Neural crest cell (in vitro differentiated cells): ENCODE measurements around the gene RASAL3. TPM values are rescaled to one million over a fixed set of nuclear protein-coding genes. Genes with fewer than 3 reads are reported as not detected.
"Not testable (repeated sequence)": the region's sequence is repeated elsewhere in the genome, so short reads cannot be mapped to it uniquely, and the experiment has no call there.

Source experiments
- DNase-seq: peaks from one replicate; pipeline ENCODE4 v3.0.0; 2021; ENCODE audit warnings: low read depth, mixed read lengths, low spot score
- H3K27ac Mint-ChIP-seq: one replicate; pipeline ENCODE4 v1.8.0; 2021; ENCODE audit warnings: mild to moderate bottlenecking, mixed read lengths; ENCODE audit not compliant: unreplicated experiment
- H3K27me3 Mint-ChIP-seq: 2 replicates; pipeline ENCODE4 v1.8.0; 2021; ENCODE audit warnings: low read depth, mild to moderate bottlenecking, mixed read lengths
- H3K36me3 Mint-ChIP-seq: 2 replicates; pipeline ENCODE4 v1.8.0; 2021; ENCODE audit warnings: low read depth, mild to moderate bottlenecking, mixed read lengths
- H3K4me1 Mint-ChIP-seq: 2 replicates; pipeline ENCODE4 v1.8.0; 2021; ENCODE audit warnings: mixed read lengths
- H3K4me3 Mint-ChIP-seq: one replicate; pipeline ENCODE4 v1.8.0; 2021; ENCODE audit warnings: mild to moderate bottlenecking, mixed read lengths
- H3K9me3 Mint-ChIP-seq: 2 replicates; pipeline ENCODE4 v1.8.0; 2021; ENCODE audit warnings: mixed read lengths
- CTCF ChIP-seq: fragments of 200-600 bp; sonication (generic); conservative IDR thresholded peaks from 2 replicates; pipeline ENCODE4 v1.5.0; 2021; ENCODE audit warnings: antibody characterized with exemption, mild to moderate bottlenecking
- total RNA-seq: library from RNA; stranded (reverse); gene quantifications from 2 replicates; pipeline ENCODE4 v1.2.1, GENCODE V29; 2021

The RASAL3 gene
- total RNA-seq, 1 donor from 2014 or later, result not detected

- Mint-ChIP-seq H3K36me3 (peaks cover 22% of the 10 kb centered on the region), H3K9me3 (no peaks in the 10 kb centered on the region), H3K4me3 (peak within 1 kb of the TSS; percentile 99), H3K4me1 (peaks cover 32% of the 10 kb centered on the region), H3K27ac (peak within 1 kb of the TSS; percentile 99), H3K27me3 (peaks cover 4% of the 10 kb centered on the region)
- peak; percentile 81 for TF ChIP-seq CTCF
- DNase-seq, result peak; percentile 97
These were observed 45.5 kb downstream of the RASAL3 start, which contains the start of gene AKAP8L for GRCh38 chr19:15418579-15419412. AKAP8L (minus strand) TSS chr19:15418988; CDS start chr19:15418923, 65 bp downstream.

GRCh38 chr19:15418231-15418578 is 46.1 kb downstream of the RASAL3 start:
- peaks cover 35% of the 10 kb centered on the region for H3K4me1 Mint-ChIP-seq
- H3K4me3 Mint-ChIP-seq, result peak overlapping the region; percentile 99
- no peak for TF ChIP-seq CTCF
- H3K27ac Mint-ChIP-seq, result peak overlapping the region; percentile 99
- H3K36me3 Mint-ChIP-seq, result peaks cover 20% of the 10 kb centered on the region
- DNase-seq, result no peak
- peaks cover 4% of the 10 kb centered on the region for H3K27me3 Mint-ChIP-seq
- no peaks in the 10 kb centered on the region for H3K9me3 Mint-ChIP-seq

GRCh38 chr19:15417699-15418098 is 46.6 kb downstream of the RASAL3 start:
- no peak for TF ChIP-seq CTCF
- Mint-ChIP-seq H3K4me3 (peak overlapping the region; percentile 99), H3K9me3 (no peaks in the 10 kb centered on the region), H3K36me3 (peaks cover 15% of the 10 kb centered on the region), H3K4me1 (peaks cover 39% of the 10 kb centered on the region), H3K27ac (peak overlapping the region; percentile 99), H3K27me3 (peaks cover 4% of the 10 kb centered on the region)
- DNase-seq, result no peak

GRCh38 chr19:15412832-15413231 is 51.5 kb downstream of the RASAL3 start:
- Mint-ChIP-seq H3K4me3 (no peak overlapping the region), H3K36me3 (peaks cover 10% of the 10 kb centered on the region)
- TF ChIP-seq CTCF, result no peak

GRCh38 chr19:15411351-15411750 is 53.0 kb downstream of the RASAL3 start:
- not testable (repeated sequence) for H3K36me3 Mint-ChIP-seq, H3K27me3 Mint-ChIP-seq, DNase-seq, H3K4me3 Mint-ChIP-seq, H3K9me3 Mint-ChIP-seq, H3K27ac Mint-ChIP-seq
- peaks cover 14% of the 10 kb centered on the region for H3K4me1 Mint-ChIP-seq

More at GRCh38 chr19:15412832-15413231, 51.5 kb downstream of the RASAL3 start:
- H3K27ac Mint-ChIP-seq, result no peak overlapping the region
- H3K27me3 Mint-ChIP-seq, result no peaks in the 10 kb centered on the region
- no peak for DNase-seq
- peaks cover 28% of the 10 kb centered on the region for H3K4me1 Mint-ChIP-seq
- H3K9me3 Mint-ChIP-seq, result no peaks in the 10 kb centered on the region

GRCh38 chr19:15404780-15405211 is 59.5 kb downstream of the RASAL3 start:
- H3K4me1 Mint-ChIP-seq, result peaks cover 8% of the 10 kb centered on the region
- H3K4me3 Mint-ChIP-seq, result no peak overlapping the region
- H3K9me3 Mint-ChIP-seq, result no peaks in the 10 kb centered on the region
- H3K36me3 Mint-ChIP-seq, result no peaks in the 10 kb centered on the region
- H3K27ac Mint-ChIP-seq, result peak overlapping the region; percentile 23
- no peak for TF ChIP-seq CTCF
- no peaks in the 10 kb centered on the region for H3K27me3 Mint-ChIP-seq
- no peak for DNase-seq
